K562 (cell line): ENCODE data around the gene PIK3C2A.
"Not testable (repeated sequence)": the region's sequence is repeated elsewhere in the genome, so short reads cannot be mapped to it uniquely, and the experiment has no call there.

Experiments used
- CTCF ChIP-seq, 3 experiments: IDR thresholded peaks in 2 of 3; conservative IDR thresholded peaks in 1 of 3; 2 replicates each; pipeline ENCODE4 v1.5.1; 2011 to 2012; ENCODE audit warnings: low read length in 3 of 3, mild to moderate bottlenecking in 3 of 3, control low read depth in 2 of 3, improper control_type of control experiment in 1 of 3, inconsistent platforms in 1 of 3, low read depth in 1 of 3, mixed read lengths in 1 of 3, moderate library complexity in 1 of 3; ENCODE audit not compliant: insufficient read depth in 2 of 3
- ETS1 ChIP-seq: conservative IDR thresholded peaks from 2 replicates; pipeline ENCODE4 v1.6.1; 2011; ENCODE audit warnings: low read depth, mild to moderate bottlenecking, low read length; ENCODE audit not compliant: control insufficient read depth
- HNRNPUL1 ChIP-seq: fragments of 200-400 bp; formaldehyde crosslinking; IDR thresholded peaks from 2 replicates; pipeline ENCODE4 v1.6.1; 2017; ENCODE audit warnings: low read length
- POLR2A ChIP-seq: fragments of 450-650 bp; conservative IDR thresholded peaks from 2 replicates; pipeline ENCODE4 v1.6.1; 2016
- POLR2AphosphoS5 ChIP-seq: IDR thresholded peaks from 2 replicates; pipeline ENCODE4 v1.6.1; 2011; ENCODE audit warnings: mild to moderate bottlenecking, low read depth, low read length, moderate library complexity; ENCODE audit not compliant: control insufficient read depth, insufficient read depth
- RERE ChIP-seq: sonication (generic); formaldehyde crosslinking; IDR thresholded peaks from 2 replicates; pipeline ENCODE4 v1.8.0; 2023; ENCODE audit warnings: missing genetic modification reagents, mild to moderate bottlenecking, borderline replicate concordance
- SMARCA4 ChIP-seq: fragments of 450-650 bp; IDR thresholded peaks from 2 replicates; pipeline ENCODE4 v1.6.1; 2016
- ZBTB11 ChIP-seq, 3 experiments: fragments of 200-800 bp in 1 of 3; fragments of 250-450 bp in 1 of 3; fragments of 450-650 bp in 1 of 3; sonication (Bioruptor Pico) in 1 of 3; sonication (Bioruptor generic) in 1 of 3; formaldehyde crosslinking in 1 of 3; IDR thresholded peaks; 2 replicates each; pipeline versions ENCODE4 v1.6.1 to v1.8.0; 2016 to 2022; ENCODE audit warnings: mild to moderate bottlenecking in 2 of 3, missing genetic modification characterization in 2 of 3, missing compliant biosample characterization in 1 of 3, moderate library complexity in 1 of 3

GRCh38 chr11:17242954-17243353 is 35.2 kb upstream of the PIK3C2A start:
- not testable (repeated sequence) for TF ChIP-seq ETS1; POLR2A; RERE (CRISPR knock-in tag); HNRNPUL1; CTCF (IDR thresholded peaks at IDR 0.05 in 2 of 3, conservative IDR thresholded peaks at IDR 0.05 in 1 of 3; ENCODE audit: insufficient read depth in 2 of 3, low read depth in 1 of 3, low read length in 3 of 3); POLR2AphosphoS5; ZBTB11 (CRISPR knock-in tag; IDR thresholded peaks at IDR 0.05); SMARCA4
